Measurements from ENCODE around the gene PTPRE. TPM values are rescaled to one million over a fixed set of nuclear protein-coding genes. Genes with fewer than 3 reads are reported as not detected.

Gene PTPRE
- total and polyA plus RNA-seq, 2 of the 4 experiments (the other 2 are of a cell fraction), result 0.34 to 0.54 TPM

DNA sequence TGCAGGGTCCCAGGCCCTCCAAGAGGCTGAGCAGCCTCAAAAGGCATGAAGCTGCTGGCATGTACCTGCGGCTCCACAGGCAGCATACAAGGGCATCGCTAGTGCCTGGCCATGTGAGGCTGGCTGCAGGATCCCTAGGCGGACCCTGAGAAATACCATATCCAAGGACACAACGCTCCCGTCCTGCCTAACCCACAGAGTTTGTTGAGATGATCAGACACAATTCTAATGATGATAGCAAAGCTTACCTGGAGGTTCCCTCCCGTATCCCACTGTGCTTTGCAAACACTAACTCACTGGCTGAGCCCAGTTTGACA, 31.5 kb upstream of the PTPRE start:
- no peak overlapping the region for H3K4me3 ChIP-seq (ENCODE audit: insufficient read depth, low read depth, low read length)
- H4K91ac ChIP-seq (ENCODE audit: insufficient read depth, low read depth, low read length), result no peak overlapping the region
- no peak overlapping the region for H2BK5ac ChIP-seq (ENCODE audit: low read depth, low read length, poor library complexity, severe bottlenecking)
- H4K8ac ChIP-seq (ENCODE audit: low read depth in 2 of 2, low read length in 2 of 2), result no peak overlapping the region
- 80% methylated on average over 1 of the region's 6 CpGs; no CpG with 5 or more reads in 1 of the 2 experiments for WGBS, 2 experiments (ENCODE audit: extremely low coverage in 2 of 2, insufficient read length in 1 of 2)
- dilution Hi-C loops (cut with HindIII; ENCODE audit: low sequenced_read_pairs, unreplicated experiment) (no loop called here), intact Hi-C loops (cut with micrococcal nuclease) (no loop called here), in situ Hi-C loops (cut with MboI; ENCODE audit: low sequenced_read_pairs) (no loop called here)
- H3K9me1 ChIP-seq (ENCODE audit: insufficient read depth, low read length), result no peaks in the 10 kb centered on the region
- H3K18ac ChIP-seq (ENCODE audit: low read depth, low read length), result no peak overlapping the region
- H4K20me1 ChIP-seq (ENCODE audit: insufficient read depth, low read length), result no peaks in the 10 kb centered on the region
- ATAC-seq (ENCODE audit: low read depth) (no peak), DNase-seq (no peak)
- no peak for TF ChIP-seq USF2 (IDR thresholded peaks at IDR 0.05; ENCODE audit: low read depth, low read length)
- TF ChIP-seq NFE2L2 (IDR thresholded peaks at IDR 0.05; ENCODE audit: low read depth, low read length), result no peak
- TF ChIP-seq POLR2A (IDR thresholded peaks at IDR 0.05; ENCODE audit: low read depth, low read length), result no peak
- TF ChIP-seq FOS (IDR thresholded peaks at IDR 0.05; ENCODE audit: low read depth, low read length), result no peak
- no peak for TF ChIP-seq MAZ (IDR thresholded peaks at IDR 0.05; ENCODE audit: borderline replicate concordance, low read depth, low read length)
- TF ChIP-seq CEBPB (IDR thresholded peaks at IDR 0.05; ENCODE audit: low read depth, low read length), result no peak
- no peak overlapping the region for H2BK15ac ChIP-seq (ENCODE audit: low read depth, low read length)
- no peak overlapping the region for H3K4ac ChIP-seq (ENCODE audit: low read depth, low read length)
- no TSS peak for BruUV-seq (replicated peaks)
- no peak overlapping the region for H4K5ac ChIP-seq (ENCODE audit: low read depth, low read length)
- H2AFZ ChIP-seq (replicated peaks; ENCODE audit: low read length, poor library complexity), result no peak overlapping the region
- H3K4me1 ChIP-seq (ENCODE audit: control insufficient read depth, insufficient read depth, low read length), result no peaks in the 10 kb centered on the region
- H3K79me1 ChIP-seq (ENCODE audit: low read depth in 1 of 2, low read length in 2 of 2), result no peaks in the 10 kb centered on the region
- H2BK120ac ChIP-seq (ENCODE audit: low read depth, low read length), result no peak overlapping the region
- no peaks in the 10 kb centered on the region for H3K36me3 ChIP-seq (ENCODE audit: control insufficient read depth, insufficient read depth, low read length)
- no peak overlapping the region for H3K27ac ChIP-seq (ENCODE audit: insufficient read depth, low read length)
- no peak overlapping the region for H2BK20ac ChIP-seq (ENCODE audit: low read depth, low read length)
- H2AK9ac ChIP-seq (replicated peaks; ENCODE audit: low read depth, low read length, poor library complexity), result no peak overlapping the region
- H3K9me3 ChIP-seq (ENCODE audit: control insufficient read depth, insufficient read depth, low read length), result 0 out of 2 replicates have a peak, but pooled peaks cover 4% of the 10 kb centered on the region
- ChIA-PET CTCF (no interaction called here), POLR2A (ENCODE audit: unreplicated experiment) (no interaction called here)
- H3K14ac ChIP-seq (replicated peaks; ENCODE audit: low read depth, low read length), result no peak overlapping the region
- no peaks in the 10 kb centered on the region; the same call in 1 of the 2 replicates for H3K27me3 ChIP-seq (ENCODE audit: control insufficient read depth, insufficient read depth, low read length)
- no peak overlapping the region for H2AK5ac ChIP-seq (ENCODE audit: low read depth, low read length)
- no peak overlapping the region for H3K23ac ChIP-seq (ENCODE audit: low read depth, low read length)
- H3K9ac ChIP-seq (ENCODE audit: low read depth, low read length), result no peak overlapping the region
- no peak overlapping the region for H3K56ac ChIP-seq (ENCODE audit: extremely low read depth, insufficient read depth, low read length)
- no peak overlapping the region for H3K4me2 ChIP-seq (ENCODE audit: low read depth, low read length)
